ENCODE results near the gene GNB3.

- peak in 1 of 7 experiments; percentile 3 for TF ChIP-seq CTCF (IDR thresholded peaks at IDR 0.05)
- no peak for TF ChIP-seq POLR2A (IDR thresholded peaks at IDR 0.05)
Observed at GRCh38 chr12:6852651-6853354, 12.1 kb downstream of the GNB3 start.

Measured in stomach (tissue), 4 donors.